ENCODE results near the gene GNAI1. TPM values are rescaled to one million over a fixed set of nuclear protein-coding genes. Genes with fewer than 3 reads are reported as not detected.

Gene GNAI1
- total RNA-seq, 2 donors from 2014 or later = 21.5 to 27.0 TPM

GRCh38 chr7:80232979-80233724 is 98.5 kb downstream of the GNAI1 start:
- Histone ChIP-seq H3K4me1 (ENCODE audit: control insufficient read depth, insufficient read depth, low read length) (no peaks in the 10 kb centered on the region), H3K36me3 (ENCODE audit: control insufficient read depth, insufficient read depth, low read length) (no peaks in the 10 kb centered on the region), H3K9me3 (ENCODE audit: control insufficient read depth, low read length) (no peaks in the 10 kb centered on the region), H3K27me3 (ENCODE audit: control insufficient read depth, insufficient read depth, low read length, poor library complexity, severe bottlenecking) (no peaks in the 10 kb centered on the region), H3K4me3 (ENCODE audit: low read length) (no peak overlapping the region), H3K27ac (ENCODE audit: low read depth, low read length) (no peak overlapping the region), H3K9ac (ENCODE audit: extremely low read depth, low read length, poor library complexity, severe bottlenecking) (no peak overlapping the region)
- 90 to 93% methylated on average over 4 of the region's 4 CpGs for WGBS, 2 experiments (ENCODE audit: insufficient coverage in 1 of 2, insufficient read length in 1 of 2)
- Mint-ChIP-seq H3K27me3 (ENCODE audit: insufficient read depth) (no peaks in the 10 kb centered on the region), H3K36me3 (ENCODE audit: low read depth) (no peaks in the 10 kb centered on the region), H3K4me1 (peaks cover 6% of the 10 kb centered on the region), H3K27ac (no peak overlapping the region), H3K9me3 (no peaks in the 10 kb centered on the region), H3K4me3 (no peak overlapping the region)
- TF ChIP-seq, protein P1, sequence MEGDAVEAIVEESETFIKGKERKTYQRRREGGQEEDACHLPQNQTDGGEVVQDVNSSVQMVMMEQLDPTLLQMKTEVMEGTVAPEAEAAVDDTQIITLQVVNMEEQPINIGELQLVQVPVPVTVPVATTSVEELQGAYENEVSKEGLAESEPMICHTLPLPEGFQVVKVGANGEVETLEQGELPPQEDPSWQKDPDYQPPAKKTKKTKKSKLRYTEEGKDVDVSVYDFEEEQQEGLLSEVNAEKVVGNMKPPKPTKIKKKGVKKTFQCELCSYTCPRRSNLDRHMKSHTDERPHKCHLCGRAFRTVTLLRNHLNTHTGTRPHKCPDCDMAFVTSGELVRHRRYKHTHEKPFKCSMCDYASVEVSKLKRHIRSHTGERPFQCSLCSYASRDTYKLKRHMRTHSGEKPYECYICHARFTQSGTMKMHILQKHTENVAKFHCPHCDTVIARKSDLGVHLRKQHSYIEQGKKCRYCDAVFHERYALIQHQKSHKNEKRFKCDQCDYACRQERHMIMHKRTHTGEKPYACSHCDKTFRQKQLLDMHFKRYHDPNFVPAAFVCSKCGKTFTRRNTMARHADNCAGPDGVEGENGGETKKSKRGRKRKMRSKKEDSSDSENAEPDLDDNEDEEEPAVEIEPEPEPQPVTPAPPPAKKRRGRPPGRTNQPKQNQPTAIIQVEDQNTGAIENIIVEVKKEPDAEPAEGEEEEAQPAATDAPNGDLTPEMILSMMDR (conservative IDR thresholded peaks at IDR 0.05) = no peak
- no peak for DNase-seq

GRCh38 chr7:80235334-80235733 is 100.7 kb downstream of the GNAI1 start:
- Histone ChIP-seq H3K4me3 (ENCODE audit: low read length) (no peak overlapping the region), H3K9me3 (ENCODE audit: control insufficient read depth, low read length) (no peaks in the 10 kb centered on the region), H3K9ac (ENCODE audit: extremely low read depth, low read length, poor library complexity, severe bottlenecking) (no peak overlapping the region), H3K36me3 (ENCODE audit: control insufficient read depth, insufficient read depth, low read length) (no peaks in the 10 kb centered on the region), H3K27me3 (ENCODE audit: control insufficient read depth, insufficient read depth, low read length, poor library complexity, severe bottlenecking) (no peaks in the 10 kb centered on the region), H3K27ac (ENCODE audit: low read depth, low read length) (no peak overlapping the region), H3K4me1 (ENCODE audit: control insufficient read depth, insufficient read depth, low read length) (no peaks in the 10 kb centered on the region)
- no peak for DNase-seq
- Mint-ChIP-seq H3K4me1 (peaks cover under 1% of the 10 kb centered on the region), H3K36me3 (ENCODE audit: low read depth) (no peaks in the 10 kb centered on the region), H3K27ac (no peak overlapping the region), H3K27me3 (ENCODE audit: insufficient read depth) (no peaks in the 10 kb centered on the region), H3K9me3 (no peaks in the 10 kb centered on the region), H3K4me3 (no peak overlapping the region)
- TF ChIP-seq, protein P1 (conservative IDR thresholded peaks at IDR 0.05) = no peak
- 94 to 100% methylated on average over 3 to 4 of the region's 4 CpGs for WGBS, 2 experiments (ENCODE audit: insufficient coverage in 1 of 2, insufficient read length in 1 of 2)

DNA sequence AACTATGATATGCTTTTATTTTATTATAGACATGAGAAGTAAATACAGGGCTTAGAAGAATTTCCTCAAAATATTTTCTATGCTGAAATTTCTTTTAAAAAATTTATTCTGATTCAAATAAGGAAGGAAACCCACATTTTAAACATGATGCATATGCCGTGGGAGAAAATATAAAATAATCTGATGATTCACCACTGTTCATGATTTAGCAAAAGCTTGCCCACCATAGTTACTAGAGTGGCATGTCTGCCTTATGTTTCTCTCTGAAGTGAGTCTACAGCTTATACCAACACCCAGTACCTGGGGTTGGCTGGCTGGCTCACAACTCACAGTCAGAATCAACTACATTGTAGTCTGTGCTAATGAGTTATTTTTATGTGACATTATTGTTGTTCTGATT is 102.0 kb downstream of the GNAI1 start:
- no peak overlapping the region for H3K4me3 Mint-ChIP-seq
- no peaks in the 10 kb centered on the region for H3K36me3 Mint-ChIP-seq (ENCODE audit: low read depth)
- Histone ChIP-seq H3K9ac (ENCODE audit: extremely low read depth, low read length, poor library complexity, severe bottlenecking) (no peak overlapping the region), H3K27ac (ENCODE audit: low read depth, low read length) (no peak overlapping the region), H3K9me3 (ENCODE audit: control insufficient read depth, low read length) (no peaks in the 10 kb centered on the region), H3K4me1 (ENCODE audit: control insufficient read depth, insufficient read depth, low read length) (no peaks in the 10 kb centered on the region), H3K36me3 (ENCODE audit: control insufficient read depth, insufficient read depth, low read length) (no peaks in the 10 kb centered on the region), H3K27me3 (ENCODE audit: control insufficient read depth, insufficient read depth, low read length, poor library complexity, severe bottlenecking) (no peaks in the 10 kb centered on the region), H3K4me3 (ENCODE audit: low read length) (no peak overlapping the region)
- no peaks in the 10 kb centered on the region for H3K9me3 Mint-ChIP-seq
- H3K27me3 Mint-ChIP-seq (ENCODE audit: insufficient read depth) = no peaks in the 10 kb centered on the region
- H3K4me1 Mint-ChIP-seq = no peaks in the 10 kb centered on the region
- H3K27ac Mint-ChIP-seq = no peak overlapping the region
- DNase-seq = no peak
- TF ChIP-seq, protein P1 (conservative IDR thresholded peaks at IDR 0.05) = no peak
- 89% methylated on average over 1 of the region's 1 CpG; no CpG with 5 or more reads in 1 of the 2 experiments for WGBS, 2 experiments (ENCODE audit: insufficient coverage in 1 of 2, insufficient read length in 1 of 2)
